ENCODE results near the gene MYH11.
"Not testable (repeated sequence)": the region's sequence is repeated elsewhere in the genome, so short reads cannot be mapped to it uniquely, and the experiment has no call there.

Gene MYH11

DNA sequence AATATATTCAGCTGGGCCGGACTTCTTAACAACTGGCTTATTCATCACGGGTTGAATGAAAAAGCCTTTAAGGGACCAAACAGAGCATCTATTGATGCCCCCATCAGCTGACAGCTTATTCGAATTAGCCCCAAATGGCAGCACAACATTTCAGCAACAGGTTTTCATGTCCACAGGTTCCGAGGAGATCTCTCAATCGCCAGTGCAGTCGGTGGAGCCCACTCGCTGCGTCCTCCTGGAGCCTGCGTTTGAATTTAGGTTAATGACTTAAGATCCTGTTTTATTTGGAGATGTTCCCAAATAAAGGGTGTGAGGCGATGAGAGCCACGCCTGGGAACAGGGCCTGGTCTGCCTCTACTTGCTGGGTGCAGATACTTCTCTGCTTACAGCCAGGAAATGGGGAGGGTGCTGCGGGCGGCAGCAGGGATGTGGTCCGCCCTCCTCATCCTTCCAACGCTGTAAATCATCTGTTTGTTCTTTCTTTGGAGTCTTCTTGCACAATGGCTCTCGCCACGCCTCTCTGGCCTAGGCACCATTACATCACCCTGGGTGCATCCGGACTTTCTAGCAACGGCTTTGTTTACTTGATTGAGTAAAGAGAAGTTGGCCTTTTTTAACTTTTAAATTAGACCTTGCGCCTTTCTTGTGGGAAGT lies 184.2 kb downstream of the MYH11 start:
- no peak overlapping the region for H3K4me2 ChIP-seq (ENCODE audit: low read depth, low read length, poor library complexity, severe bottlenecking)
- H4K20me1 ChIP-seq (ENCODE audit: insufficient read depth, low read length, poor library complexity, severe bottlenecking), result no peaks in the 10 kb centered on the region
- no peak overlapping the region for H2AFZ ChIP-seq (ENCODE audit: low read length)
- H3K27me3 ChIP-seq (ENCODE audit: insufficient read depth, low read length, poor library complexity, severe bottlenecking), result no peaks in the 10 kb centered on the region
- TF ChIP-seq CTCF (conservative IDR thresholded peaks at IDR 0.05; ENCODE audit: low read length) (no peak), EZH2phosphoT487 (IDR thresholded peaks at IDR 0.05; ENCODE audit: borderline replicate concordance) (no peak)
- no peaks in the 10 kb centered on the region for H3K9me3 ChIP-seq (ENCODE audit: insufficient read depth, low read depth, low read length)
- no peaks in the 10 kb centered on the region for H3K79me2 ChIP-seq (ENCODE audit: insufficient read depth, low read length)
- H3K36me3 ChIP-seq (ENCODE audit: insufficient read depth, low read length), result peaks cover 44% of the 10 kb centered on the region; the same call in 1 of the 2 replicates
- no peak overlapping the region for H3K4me3 ChIP-seq (ENCODE audit: low read length, poor library complexity, severe bottlenecking)
- H3F3A ChIP-seq (ENCODE audit: low read depth), result no peaks in the 10 kb centered on the region
- no peaks in the 10 kb centered on the region for H3K9me2 ChIP-seq (replicated peaks; ENCODE audit: low read depth, low read length)
- no peak overlapping the region for H3K9ac ChIP-seq (ENCODE audit: low read depth, low read length, poor library complexity, severe bottlenecking)
- H3K4me1 ChIP-seq (ENCODE audit: insufficient read depth, low read length, poor library complexity, severe bottlenecking), result no peaks in the 10 kb centered on the region

- not testable (repeated sequence) for H3K4me2 ChIP-seq (ENCODE audit: low read depth, low read length, poor library complexity, severe bottlenecking); H4K20me1 ChIP-seq (ENCODE audit: insufficient read depth, low read length, poor library complexity, severe bottlenecking); H3K4me1 ChIP-seq (ENCODE audit: insufficient read depth, low read length, poor library complexity, severe bottlenecking); H3K9me3 ChIP-seq (ENCODE audit: insufficient read depth, low read depth, low read length); H2AFZ ChIP-seq (ENCODE audit: low read length); H3K27me3 ChIP-seq (ENCODE audit: insufficient read depth, low read length, poor library complexity, severe bottlenecking); H3F3A ChIP-seq (ENCODE audit: low read depth); H3K9ac ChIP-seq (ENCODE audit: low read depth, low read length, poor library complexity, severe bottlenecking); H3K79me2 ChIP-seq (ENCODE audit: insufficient read depth, low read length); H3K4me3 ChIP-seq (ENCODE audit: low read length, poor library complexity, severe bottlenecking); H3K9me2 ChIP-seq (replicated peaks; ENCODE audit: low read depth, low read length)
- H3K36me3 ChIP-seq (ENCODE audit: insufficient read depth, low read length), result peaks cover 44% of the 10 kb centered on the region; the same call in 1 of the 2 replicates
These were observed 184.7 kb downstream of the MYH11 start for GRCh38 chr16:15672127-15672513.

- Histone ChIP-seq H3K79me2 (ENCODE audit: insufficient read depth, low read length) (no peaks in the 10 kb centered on the region), H2AFZ (ENCODE audit: low read length) (no peak overlapping the region), H3K9ac (ENCODE audit: low read depth, low read length, poor library complexity, severe bottlenecking) (no peak overlapping the region), H3K9me3 (ENCODE audit: insufficient read depth, low read depth, low read length) (no peaks in the 10 kb centered on the region), H3K27me3 (ENCODE audit: insufficient read depth, low read length, poor library complexity, severe bottlenecking) (no peaks in the 10 kb centered on the region), H3K36me3 (ENCODE audit: insufficient read depth, low read length) (peaks cover 44% of the 10 kb centered on the region; the same call in 1 of the 2 replicates), H3F3A (ENCODE audit: low read depth) (no peaks in the 10 kb centered on the region), H3K4me1 (ENCODE audit: insufficient read depth, low read length, poor library complexity, severe bottlenecking) (no peaks in the 10 kb centered on the region), H4K20me1 (ENCODE audit: insufficient read depth, low read length, poor library complexity, severe bottlenecking) (no peaks in the 10 kb centered on the region), H3K4me3 (ENCODE audit: low read length, poor library complexity, severe bottlenecking) (no peak overlapping the region), H3K4me2 (ENCODE audit: low read depth, low read length, poor library complexity, severe bottlenecking) (no peak overlapping the region), H3K9me2 (replicated peaks; ENCODE audit: low read depth, low read length) (no peaks in the 10 kb centered on the region)
- TF ChIP-seq EZH2phosphoT487 (IDR thresholded peaks at IDR 0.05; ENCODE audit: borderline replicate concordance) (no peak), CTCF (conservative IDR thresholded peaks at IDR 0.05; ENCODE audit: low read length) (no peak)
These were observed 185.2 kb downstream of the MYH11 start for GRCh38 chr16:15671530-15672117.

Data from Loucy (cell line).